Mesodermal cell (in vitro differentiated cells): ENCODE data around the gene DUOX2. TPM values are rescaled to one million over a fixed set of nuclear protein-coding genes. Genes with fewer than 3 reads are reported as not detected.

Experiments
- H3K27ac ChIP-seq: 2 replicates; pipeline ENCODE4 v1.7.0; 2013; ENCODE audit warnings: mild to moderate bottlenecking, low read depth, low read length, moderate library complexity; ENCODE audit not compliant: severe bottlenecking
- H3K36me3 ChIP-seq: 2 replicates; pipeline ENCODE4 v1.7.1; 2013; ENCODE audit warnings: mild to moderate bottlenecking, low read length, moderate library complexity; ENCODE audit not compliant: control insufficient read depth, insufficient read depth
- H3K4me1 ChIP-seq: one replicate; pipeline ENCODE4 v1.7.1; 2013; ENCODE audit warnings: mild to moderate bottlenecking, low read length; ENCODE audit not compliant: insufficient read depth, control insufficient read depth, poor library complexity, severe bottlenecking
- H3K4me3 ChIP-seq: 2 replicates; pipeline ENCODE4 v1.7.0; 2013; ENCODE audit warnings: low read length, control low read depth, mild to moderate bottlenecking; ENCODE audit not compliant: insufficient read depth, poor library complexity, severe bottlenecking; ENCODE audit errors: extremely low read depth
- H3K9me3 ChIP-seq: 2 replicates; pipeline ENCODE4 v1.7.1; 2013; ENCODE audit warnings: mild to moderate bottlenecking, low read length, moderate library complexity; ENCODE audit not compliant: control insufficient read depth
- WGBS, 2 experiments: methylation state at CpG; one replicate each; pipeline ENCODE4 v1.1.5; 2013; ENCODE audit warnings: missing lambda C conversion rate in 2 of 2; ENCODE audit not compliant: insufficient coverage in 2 of 2; 5-methylcytosine and 5-hydroxymethylcytosine counted together
- polyA plus RNA-seq, 2 experiments: library from polyadenylated mRNA; stranded (reverse); fragments of 50-300 nt; gene quantifications; one replicate each; pipeline ENCODE4 v1.2.3, GENCODE V29; 2013

The DUOX2 gene
- 0.52 TPM for polyA plus RNA-seq (2013, experiment 1 of 2)
- 0.46 TPM for polyA plus RNA-seq (2013, experiment 2 of 2)

DNA sequence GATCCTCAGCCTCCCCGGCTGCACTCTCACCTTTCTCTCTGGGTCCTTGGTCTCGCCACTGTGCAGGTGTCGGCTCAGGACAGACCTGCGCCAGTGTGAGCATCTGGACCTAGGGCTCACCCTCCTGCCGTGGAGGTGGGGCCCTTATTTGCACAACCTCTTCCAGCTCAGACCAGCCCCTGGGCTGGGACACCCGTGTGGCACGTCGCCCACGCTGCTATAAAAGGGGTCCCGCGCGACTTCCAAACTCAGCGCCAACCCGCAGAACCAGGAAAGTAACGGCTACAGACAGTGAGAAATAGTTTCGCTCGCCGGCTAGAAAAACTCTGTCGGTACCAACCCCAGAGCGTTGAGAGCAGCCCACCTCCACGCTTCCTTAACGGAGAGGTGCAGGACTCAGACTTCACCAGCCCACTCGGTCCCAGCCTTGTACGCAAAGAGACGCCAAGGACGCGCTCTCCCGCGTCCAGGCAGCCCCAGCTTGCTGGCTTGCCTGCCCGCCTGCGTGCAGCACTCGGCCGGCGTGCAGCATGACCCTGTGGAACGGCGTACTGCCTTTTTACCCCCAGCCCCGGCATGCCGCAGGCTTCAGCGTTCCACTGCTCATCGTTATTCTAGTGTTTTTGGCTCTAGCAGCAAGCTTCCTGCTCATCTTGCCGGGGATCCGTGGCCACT lies at the start of gene DUOX2, which contains the start of gene DUOXA2:
DUOX2 (minus strand) TSS at position 97 of the 675 bp plus-strand sequence. CDS start 761 bp downstream, outside the sequence.
DUOXA2 (plus strand) TSS at position 251 of the 675 bp plus-strand sequence; CDS start at position 531, 280 bp downstream.
- H3K4me3 ChIP-seq: no peak within 1 kb of the TSS
- H3K9me3 ChIP-seq: no peaks in the 10 kb centered on the region
- no peaks in the 10 kb centered on the region for H3K36me3 ChIP-seq
- H3K27ac ChIP-seq: no peak within 1 kb of the TSS
- WGBS, 2 experiments: 11 to 12% methylated on average over 39 to 41 of the region's 42 CpGs
- peaks cover 8% of the 10 kb centered on the region for H3K4me1 ChIP-seq

DNA sequence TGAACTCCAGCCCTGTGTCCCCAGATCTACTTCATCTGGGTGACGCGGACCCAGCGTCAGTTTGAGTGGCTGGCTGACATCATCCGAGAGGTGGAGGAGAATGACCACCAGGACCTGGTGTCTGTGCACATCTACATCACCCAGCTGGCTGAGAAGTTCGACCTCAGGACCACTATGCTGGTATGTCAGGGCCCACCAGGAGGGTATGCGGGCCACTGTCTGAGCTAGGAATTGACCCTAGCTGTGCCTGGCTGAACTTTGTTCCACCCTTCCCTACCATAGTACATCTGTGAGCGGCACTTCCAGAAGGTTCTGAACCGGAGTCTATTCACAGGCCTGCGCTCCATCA lies 49.5 kb upstream of the DUOX2 start:
- Histone ChIP-seq H3K4me3 (no peak overlapping the region), H3K36me3 (no peaks in the 10 kb centered on the region), H3K27ac (no peak overlapping the region), H3K9me3 (no peaks in the 10 kb centered on the region), H3K4me1 (peaks cover 12% of the 10 kb centered on the region)
- 83 to 87% methylated on average over 8 to 9 of the region's 9 CpGs for WGBS, 2 experiments

DNA sequence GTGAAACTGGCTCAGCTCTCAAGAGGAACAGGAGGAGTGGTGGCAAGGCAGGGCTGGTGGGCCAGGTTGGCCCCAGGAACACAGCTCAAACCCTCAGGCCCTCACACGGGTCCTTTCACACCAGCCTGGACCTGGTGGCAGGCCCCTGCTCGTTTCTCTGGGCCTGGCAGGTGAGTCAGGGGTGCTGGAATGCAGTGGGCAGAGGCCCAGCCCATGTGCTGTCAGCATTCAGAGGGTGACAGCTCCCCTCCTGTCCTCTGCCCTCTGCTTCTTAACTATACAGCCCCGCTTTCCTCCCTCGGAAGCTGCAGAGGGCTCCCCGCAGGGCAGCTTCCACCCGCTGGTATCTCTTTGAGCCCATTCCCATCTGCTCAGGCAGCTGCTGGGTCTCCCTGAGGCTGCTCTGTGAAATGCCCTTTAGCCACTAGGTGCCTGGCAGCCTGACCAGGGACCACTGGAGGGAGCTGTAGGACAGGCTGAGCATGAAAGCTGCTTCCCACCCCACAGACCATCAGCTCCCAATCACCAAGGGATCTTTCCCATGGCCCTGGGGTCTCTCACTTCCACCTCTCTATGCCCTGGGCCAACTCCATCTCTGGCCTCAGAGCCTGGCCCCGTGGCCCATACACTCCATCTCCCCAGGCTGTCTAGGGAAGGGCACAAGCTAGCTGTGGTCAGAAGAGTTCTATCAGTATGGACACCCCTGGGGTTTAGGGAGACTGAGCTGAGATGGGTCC lies 49.0 kb upstream of the DUOX2 start:
- Histone ChIP-seq H3K27ac (no peak overlapping the region), H3K36me3 (no peaks in the 10 kb centered on the region), H3K4me3 (no peak overlapping the region), H3K9me3 (no peaks in the 10 kb centered on the region), H3K4me1 (peaks cover 12% of the 10 kb centered on the region)
- WGBS, 2 experiments: 3 to 5% methylated on average over 5 of the region's 7 CpGs

DNA sequence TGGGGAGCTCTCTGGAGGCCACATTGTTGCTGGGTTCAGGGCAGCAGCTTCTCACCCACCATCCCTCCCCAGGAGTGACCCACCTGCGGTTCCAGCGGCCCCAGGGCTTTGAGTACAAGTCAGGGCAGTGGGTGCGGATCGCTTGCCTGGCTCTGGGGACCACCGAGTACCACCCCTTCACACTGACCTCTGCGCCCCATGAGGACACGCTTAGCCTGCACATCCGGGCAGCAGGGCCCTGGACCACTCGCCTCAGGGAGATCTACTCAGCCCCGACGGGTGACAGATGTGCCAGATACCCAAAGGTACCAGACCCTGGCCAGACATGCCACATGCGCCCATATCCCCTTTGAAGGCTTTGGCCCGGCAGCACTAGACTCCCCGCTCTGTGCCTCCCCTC lies 47.7 kb upstream of the DUOX2 start:
- H3K4me3 ChIP-seq: no peak overlapping the region
- no peak overlapping the region for H3K27ac ChIP-seq
- WGBS, 2 experiments: 94 to 95% methylated on average over 14 of the region's 14 CpGs
- H3K4me1 ChIP-seq: peaks cover 16% of the 10 kb centered on the region
- H3K36me3 ChIP-seq: no peaks in the 10 kb centered on the region
- H3K9me3 ChIP-seq: no peaks in the 10 kb centered on the region

DNA sequence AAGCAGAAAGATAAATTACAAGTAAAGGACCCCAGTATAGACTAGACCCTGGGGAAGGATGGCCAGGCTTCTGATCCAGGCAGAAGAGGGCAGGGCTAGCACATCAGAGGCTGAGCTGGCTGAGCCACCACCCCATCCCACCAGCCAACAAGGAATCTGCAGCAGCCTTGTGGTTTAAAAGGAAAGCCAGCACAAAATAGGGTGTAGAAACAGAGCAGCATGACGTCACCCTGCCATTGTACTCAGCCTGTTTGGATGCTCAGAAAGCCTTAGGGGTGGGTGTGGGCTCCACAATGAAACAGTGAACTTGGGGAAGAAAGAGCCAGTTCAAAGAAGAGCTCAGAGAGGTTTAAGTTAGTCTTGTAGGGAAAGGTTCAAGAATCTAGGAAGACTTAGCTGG lies 44.0 kb upstream of the DUOX2 start:
- Histone ChIP-seq H3K27ac (no peak overlapping the region), H3K9me3 (no peaks in the 10 kb centered on the region), H3K4me3 (no peak overlapping the region), H3K4me1 (peaks cover 16% of the 10 kb centered on the region), H3K36me3 (no peaks in the 10 kb centered on the region)
- WGBS, 2 experiments: 0 to 33% methylated on average over 1 of the region's 1 CpG

DNA sequence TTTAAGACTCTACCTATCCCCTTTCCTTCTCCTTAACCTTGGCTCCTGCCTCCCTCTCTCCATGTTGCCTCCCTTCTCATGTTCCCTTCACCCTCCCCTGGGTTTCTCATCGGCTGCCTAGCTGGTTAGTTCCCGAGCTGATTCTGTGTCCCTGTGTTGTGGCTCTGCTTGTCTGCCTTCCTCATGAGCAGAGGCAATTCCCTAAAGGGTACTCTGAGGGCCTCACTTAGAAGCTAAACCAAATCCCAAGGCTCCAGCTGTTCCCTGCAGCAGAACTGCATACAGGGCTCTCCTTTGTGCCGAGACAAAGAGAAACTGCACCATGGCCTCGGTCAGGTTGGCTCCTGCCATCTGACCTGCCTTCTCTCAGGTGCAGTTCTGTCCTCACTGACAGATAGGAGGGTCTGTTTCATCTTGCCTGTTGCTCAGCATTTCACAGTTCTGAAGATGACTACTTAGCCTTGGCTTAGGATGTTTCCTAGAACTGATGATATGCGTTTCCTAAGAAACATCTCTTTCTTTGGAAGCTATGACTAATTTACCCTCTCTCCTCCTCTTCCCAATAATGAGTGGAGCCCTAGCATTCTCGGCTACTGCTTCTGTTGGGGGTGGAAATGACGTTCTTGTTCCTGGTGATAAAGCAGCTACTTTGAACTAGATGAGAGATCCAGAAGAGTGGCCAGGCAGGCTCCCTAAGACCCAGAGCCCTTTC lies 42.9 kb upstream of the DUOX2 start:
- no peak overlapping the region for H3K4me3 ChIP-seq
- H3K9me3 ChIP-seq: no peaks in the 10 kb centered on the region
- peaks cover 10% of the 10 kb centered on the region for H3K4me1 ChIP-seq
- WGBS, 2 experiments: 71 to 85% methylated on average over 4 to 6 of the region's 7 CpGs
- peak overlapping the region; percentile 10 for H3K27ac ChIP-seq
- H3K36me3 ChIP-seq: no peaks in the 10 kb centered on the region

DNA sequence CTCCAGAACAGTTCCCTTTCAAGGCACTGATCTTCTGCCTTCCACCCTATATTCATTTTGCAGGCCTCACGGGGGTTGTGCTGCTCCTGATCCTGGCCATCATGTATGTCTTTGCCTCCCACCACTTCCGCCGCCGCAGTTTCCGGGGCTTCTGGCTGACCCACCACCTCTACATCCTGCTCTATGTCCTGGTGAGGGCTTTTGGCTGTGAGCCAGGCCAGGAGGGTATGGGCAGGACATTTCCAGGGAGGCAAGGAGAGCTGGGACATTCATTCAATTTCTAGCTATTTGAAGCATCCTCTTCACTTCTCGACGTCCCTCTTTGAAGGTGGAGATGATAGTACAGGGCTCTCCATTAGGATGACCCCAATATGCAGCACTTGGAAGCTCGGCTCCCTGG lies 41.8 kb upstream of the DUOX2 start:
- H3K27ac ChIP-seq: no peak overlapping the region
- H3K9me3 ChIP-seq: no peaks in the 10 kb centered on the region
- WGBS, 2 experiments: 83 to 86% methylated on average over 2 to 4 of the region's 8 CpGs

DNA sequence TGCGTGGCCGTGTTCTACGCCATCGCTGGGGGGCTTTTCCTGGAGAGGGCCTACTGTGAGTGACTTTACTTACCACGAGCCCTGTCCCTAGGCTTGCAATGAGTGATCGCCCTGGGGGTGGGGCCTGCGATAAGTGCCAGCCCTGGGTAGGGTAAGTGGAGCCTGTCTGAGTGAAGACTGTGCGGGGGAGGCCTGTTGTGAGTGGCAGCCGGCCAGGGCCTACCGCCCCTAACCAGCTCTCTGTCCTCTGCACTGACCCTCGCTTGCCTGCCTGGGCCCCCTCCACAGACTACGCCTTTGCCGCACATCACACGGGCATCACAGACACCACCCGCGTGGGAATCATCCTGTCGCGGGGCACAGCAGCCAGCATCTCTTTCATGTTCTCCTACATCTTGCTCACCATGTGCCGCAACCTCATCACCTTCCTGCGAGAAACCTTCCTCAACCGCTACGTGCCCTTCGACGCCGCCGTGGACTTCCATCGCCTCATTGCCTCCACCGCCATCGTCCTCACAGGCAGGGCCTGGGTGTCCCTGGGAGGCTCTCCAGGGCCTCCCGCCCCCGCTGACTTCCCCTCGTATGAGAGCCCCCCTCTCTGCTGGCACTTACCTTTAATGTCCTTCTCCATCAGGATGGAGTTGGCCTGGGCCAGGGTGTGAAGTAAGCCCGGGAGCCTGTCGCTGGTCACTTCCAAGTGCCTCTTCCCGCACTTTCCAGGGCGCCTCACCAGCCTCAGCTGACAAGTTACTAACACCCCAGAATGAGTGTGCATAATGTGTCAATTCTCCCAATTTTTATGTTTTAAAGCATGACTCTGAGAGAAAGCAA lies 38.2 kb upstream of the DUOX2 start:
- H3K9me3 ChIP-seq: no peaks in the 10 kb centered on the region
- H3K4me3 ChIP-seq: no peak overlapping the region
- H3K4me1 ChIP-seq: peaks cover 21% of the 10 kb centered on the region
- H3K27ac ChIP-seq: no peak overlapping the region
- 94 to 96% methylated on average over 29 to 32 of the region's 36 CpGs for WGBS, 2 experiments
- no peaks in the 10 kb centered on the region for H3K36me3 ChIP-seq

More for the DNA sequence above, 41.8 kb upstream of the DUOX2 start:
- H3K4me1 ChIP-seq: peaks cover 10% of the 10 kb centered on the region
- no peak overlapping the region for H3K4me3 ChIP-seq
- H3K36me3 ChIP-seq: no peaks in the 10 kb centered on the region

DNA sequence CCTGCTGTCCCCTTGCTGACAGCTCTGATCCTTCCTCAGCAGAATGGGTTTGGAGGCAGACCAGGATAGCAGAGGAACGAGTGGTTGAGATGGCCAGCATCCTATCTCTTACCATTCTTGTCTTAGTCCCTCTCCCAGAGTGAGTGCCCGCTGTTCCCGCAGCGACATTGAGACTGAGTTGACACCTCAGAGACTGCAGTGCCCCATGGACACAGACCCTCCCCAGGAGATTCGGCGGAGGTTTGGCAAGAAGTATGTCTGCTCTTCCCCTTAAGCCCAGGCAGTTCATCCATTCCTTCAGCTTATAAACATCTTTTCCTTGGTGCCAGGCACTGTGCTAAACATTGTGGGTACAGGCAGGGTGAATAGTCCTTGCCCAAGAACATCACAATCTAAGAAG lies 37.0 kb upstream of the DUOX2 start:
- H3K9me3 ChIP-seq: no peaks in the 10 kb centered on the region
- 96 to 98% methylated on average over 4 to 5 of the region's 6 CpGs for WGBS, 2 experiments

DNA sequence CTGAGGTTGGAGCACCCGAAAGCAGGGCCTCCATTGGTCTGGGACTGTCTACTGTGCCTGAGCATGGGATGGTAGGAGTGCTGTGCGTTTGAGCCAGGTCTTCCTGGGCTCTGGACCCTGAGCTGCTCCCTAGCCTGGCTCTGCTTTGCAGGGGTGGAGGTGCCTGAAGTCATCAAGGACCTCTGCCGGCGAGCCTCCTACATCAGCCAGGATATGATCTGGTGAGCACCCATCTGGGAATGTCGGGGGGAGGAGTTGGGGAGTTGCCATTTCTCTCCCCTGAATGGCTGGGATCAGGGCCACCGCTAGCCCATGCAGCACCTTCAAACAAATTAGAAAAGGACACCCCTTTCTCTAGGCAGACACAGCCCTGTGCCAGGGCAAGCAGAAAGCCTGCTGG lies 36.5 kb upstream of the DUOX2 start:
- no peak overlapping the region for H3K4me3 ChIP-seq
- no peak overlapping the region for H3K27ac ChIP-seq
- H3K36me3 ChIP-seq: no peaks in the 10 kb centered on the region
- no peaks in the 10 kb centered on the region for H3K9me3 ChIP-seq
- peaks cover 15% of the 10 kb centered on the region for H3K4me1 ChIP-seq
- WGBS, 2 experiments: 88 to 97% methylated on average over 3 to 5 of the region's 6 CpGs

More for the DNA sequence above, 37.0 kb upstream of the DUOX2 start:
- Histone ChIP-seq H3K36me3 (no peaks in the 10 kb centered on the region), H3K4me1 (peaks cover 15% of the 10 kb centered on the region), H3K27ac (no peak overlapping the region), H3K4me3 (no peak overlapping the region)
